Fibroblast of lung (primary cell): ENCODE data around the gene ELK1.

Experiments
- EZH2 ChIP-seq: IDR thresholded peaks from 2 replicates; pipeline ENCODE4 v1.5.1; 2012; ENCODE audit warnings: low read length, control low read depth, mild to moderate bottlenecking; ENCODE audit errors: missing control alignments
- TF ChIP-seq, protein P1 (sequence below), 2 donors: IDR thresholded peaks in 1 of 2; conservative IDR thresholded peaks in 1 of 2; 1 replicate in 1 of 2; 2 replicates in 1 of 2; pipeline ENCODE4 v1.5.1; 2011 to 2012; ENCODE audit warnings: low read length in 2 of 2, control low read depth in 1 of 2, inconsistent platforms in 1 of 2, low read depth in 1 of 2, mild to moderate bottlenecking in 1 of 2

DNA sequence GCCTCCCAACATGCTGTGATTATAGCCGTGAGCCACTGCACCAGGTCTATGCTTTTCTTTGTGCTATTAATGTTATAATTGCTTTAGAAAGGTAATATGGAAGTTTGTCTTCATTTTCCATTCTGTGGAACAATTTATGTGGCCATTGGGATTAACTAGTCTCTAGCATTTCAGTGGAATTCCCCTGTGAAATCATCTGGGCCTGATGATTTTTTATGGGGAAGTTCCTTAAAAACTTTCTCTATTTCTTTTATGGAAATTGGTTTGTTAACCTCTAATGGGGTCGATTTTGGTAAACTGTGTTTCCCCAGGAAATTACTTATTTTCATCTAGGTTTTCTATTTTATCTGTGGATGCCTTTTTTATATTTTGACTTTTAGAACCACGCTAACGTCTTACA, 56.8 kb downstream of the ELK1 start:
- TF ChIP-seq, protein P1, sequence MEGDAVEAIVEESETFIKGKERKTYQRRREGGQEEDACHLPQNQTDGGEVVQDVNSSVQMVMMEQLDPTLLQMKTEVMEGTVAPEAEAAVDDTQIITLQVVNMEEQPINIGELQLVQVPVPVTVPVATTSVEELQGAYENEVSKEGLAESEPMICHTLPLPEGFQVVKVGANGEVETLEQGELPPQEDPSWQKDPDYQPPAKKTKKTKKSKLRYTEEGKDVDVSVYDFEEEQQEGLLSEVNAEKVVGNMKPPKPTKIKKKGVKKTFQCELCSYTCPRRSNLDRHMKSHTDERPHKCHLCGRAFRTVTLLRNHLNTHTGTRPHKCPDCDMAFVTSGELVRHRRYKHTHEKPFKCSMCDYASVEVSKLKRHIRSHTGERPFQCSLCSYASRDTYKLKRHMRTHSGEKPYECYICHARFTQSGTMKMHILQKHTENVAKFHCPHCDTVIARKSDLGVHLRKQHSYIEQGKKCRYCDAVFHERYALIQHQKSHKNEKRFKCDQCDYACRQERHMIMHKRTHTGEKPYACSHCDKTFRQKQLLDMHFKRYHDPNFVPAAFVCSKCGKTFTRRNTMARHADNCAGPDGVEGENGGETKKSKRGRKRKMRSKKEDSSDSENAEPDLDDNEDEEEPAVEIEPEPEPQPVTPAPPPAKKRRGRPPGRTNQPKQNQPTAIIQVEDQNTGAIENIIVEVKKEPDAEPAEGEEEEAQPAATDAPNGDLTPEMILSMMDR (conservative IDR thresholded peaks at IDR 0.05 in 1 of 2, IDR thresholded peaks at IDR 0.05 in 1 of 2; ENCODE audit: low read depth in 1 of 2, low read length in 2 of 2), result no peak
- no peak for TF ChIP-seq EZH2
